SK-N-SH (cell line): Measurements from ENCODE around the gene NOXRED1. TPM values are rescaled to one million over a fixed set of nuclear protein-coding genes. Genes with fewer than 3 reads are reported as not detected.

ENCODE experiments used
- CTCF ChIA-PET: fragments of 300-600, 350-600 bp; formaldehyde crosslinking; extraction: SDS; loops from one replicate; lab custom pipeline; 2021; lab: Yijun Ruan, JAX
- POLR2A ChIA-PET: fragments of 350-600 bp; sonication (Branson Sonifier 250); formaldehyde crosslinking; extraction: SDS; loops from one replicate; lab custom pipeline; 2020; ENCODE audit warnings: antibody characterized with exemption, inconsistent platforms; lab: Yijun Ruan, JAX
- DNase-seq: peaks from one replicate; pipeline ENCODE4 v3.0.0; 2012
- H2AFZ ChIP-seq: fragments of 200-600 bp; sonication (generic); 2 replicates; pipeline ENCODE4 v1.8.1; 2016; ENCODE audit warnings: antibody characterized with exemption, mild to moderate bottlenecking, low read depth
- H3F3A ChIP-seq: fragments of 200-600 bp; sonication (generic); replicated peaks from 2 replicates; pipeline ENCODE3; 2016; ENCODE audit warnings: antibody characterized with exemption, mild to moderate bottlenecking; ENCODE audit not compliant: insufficient read depth
- H3K27ac ChIP-seq, 2 experiments: fragments of 200-500 bp in 1 of 2; fragments of 200-600 bp in 1 of 2; sonication (Bioruptor generic) in 1 of 2; sonication (generic), shearing (Covaris generic) in 1 of 2; 2 replicates each; pipeline versions ENCODE4 v1.5.1 to v1.6.1; 2014 to 2016; ENCODE audit warnings: low read depth in 2 of 2, inconsistent platforms in 1 of 2, low read length in 1 of 2, mild to moderate bottlenecking in 1 of 2, mixed read lengths in 1 of 2
- H3K27me3 ChIP-seq: fragments of 200-600 bp; sonication (generic), shearing (Covaris generic); 2 replicates; pipeline ENCODE4 v1.6.1; 2016; ENCODE audit warnings: mixed run types; ENCODE audit not compliant: insufficient read depth
- H3K36me3 ChIP-seq, 2 experiments: fragments of 200-500 bp in 1 of 2; fragments of 200-600 bp in 1 of 2; sonication (Bioruptor generic) in 1 of 2; sonication (generic) in 1 of 2; replicated peaks in 1 of 2; 2 replicates each; pipeline versions ENCODE3 to v1.5.1; 2014 to 2016; ENCODE audit warnings: low read length in 1 of 2, mild to moderate bottlenecking in 1 of 2; ENCODE audit not compliant: insufficient read depth in 2 of 2, control insufficient read depth in 1 of 2
- H3K4me1 ChIP-seq, 2 experiments: fragments of 200-500 bp in 1 of 2; fragments of 200-600 bp in 1 of 2; sonication (Bioruptor generic) in 1 of 2; sonication (generic), shearing (Covaris generic) in 1 of 2; 2 replicates each; pipeline versions ENCODE4 v1.5.1 to v1.6.1; 2014 to 2016; ENCODE audit warnings: low read depth in 1 of 2, low read length in 1 of 2, mixed run types in 1 of 2; ENCODE audit not compliant: insufficient read depth in 2 of 2, control insufficient read depth in 1 of 2
- H3K4me2 ChIP-seq: fragments of 200-600 bp; sonication (generic), shearing (Covaris generic); 2 replicates; pipeline ENCODE4 v1.6.1; 2017; ENCODE audit warnings: mixed run types
- H3K4me3 ChIP-seq, 2 experiments: fragments of 200-500 bp in 1 of 2; fragments of 200-600 bp in 1 of 2; sonication (Bioruptor generic) in 1 of 2; sonication (generic), shearing (Covaris generic) in 1 of 2; 2 replicates each; pipeline versions ENCODE4 v1.5.1 to v1.8.1; 2014 to 2016; ENCODE audit warnings: low read depth in 2 of 2, inconsistent platforms in 1 of 2, low read length in 1 of 2, mild to moderate bottlenecking in 1 of 2, mixed read lengths in 1 of 2, moderate library complexity in 1 of 2
- H3K79me2 ChIP-seq: fragments of 200-600 bp; sonication (generic); 2 replicates; pipeline ENCODE4 v1.8.1; 2017; ENCODE audit warnings: mild to moderate bottlenecking; ENCODE audit not compliant: insufficient read depth
- H3K9ac ChIP-seq: fragments of 200-600 bp; sonication (generic); 2 replicates; pipeline ENCODE4 v1.6.1; 2017; ENCODE audit warnings: mixed run types
- H3K9me2 ChIP-seq: fragments of 200-600 bp; sonication (generic); 2 replicates; pipeline ENCODE4 v1.6.1; 2017; ENCODE audit warnings: mixed run types
- H3K9me3 ChIP-seq: fragments of 200-600 bp; sonication (generic); 2 replicates; pipeline ENCODE4 v1.6.1; 2017; ENCODE audit warnings: mixed run types, mild to moderate bottlenecking, moderate library complexity
- H4K20me1 ChIP-seq: fragments of 200-600 bp; sonication (generic); 2 replicates; pipeline ENCODE4 v1.6.1; 2017; ENCODE audit warnings: mild to moderate bottlenecking, mixed run types; ENCODE audit not compliant: insufficient read depth
- ELF1 ChIP-seq: IDR thresholded peaks from 2 replicates; pipeline ENCODE4 v1.4.0; 2012
- EZH2phosphoT487 ChIP-seq: fragments of 200-600 bp; sonication (generic); IDR thresholded peaks from 2 replicates; pipeline ENCODE4 v1.6.1; 2017; ENCODE audit warnings: low read depth, mixed run types, mild to moderate bottlenecking, antibody characterized with exemption, moderate library complexity, borderline replicate concordance
- FOXJ3 ChIP-seq: sonication (generic); formaldehyde crosslinking; IDR thresholded peaks from 2 replicates; pipeline ENCODE4 v1.5.1; 2020; ENCODE audit warnings: mild to moderate bottlenecking, missing genetic modification reagents
- FOXM1 ChIP-seq: IDR thresholded peaks from 2 replicates; pipeline ENCODE4 v1.4.0; 2012; ENCODE audit warnings: low read depth, mild to moderate bottlenecking
- GABPA ChIP-seq: IDR thresholded peaks from 2 replicates; pipeline ENCODE4 v1.4.0; 2012; ENCODE audit warnings: low read depth, mild to moderate bottlenecking
- GATA2 ChIP-seq: sonication (generic); formaldehyde crosslinking; IDR thresholded peaks from 2 replicates; pipeline ENCODE4 v1.5.0; 2020; ENCODE audit warnings: mild to moderate bottlenecking, missing genetic modification reagents
- JUND ChIP-seq: IDR thresholded peaks from 2 replicates; pipeline ENCODE4 v1.4.0; 2012
- MXI1 ChIP-seq: IDR thresholded peaks from 2 replicates; pipeline ENCODE4 v1.6.1; 2012; ENCODE audit warnings: mild to moderate bottlenecking, low read depth, low read length, improper control_type of control experiment
- NFIC ChIP-seq: IDR thresholded peaks from 2 replicates; pipeline ENCODE4 v1.4.0; 2012; ENCODE audit warnings: borderline replicate concordance
- NRF1 ChIP-seq: IDR thresholded peaks from 2 replicates; pipeline ENCODE4 v1.6.1; 2012; ENCODE audit warnings: low read depth, mild to moderate bottlenecking, low read length
- POLR2AphosphoS5 ChIP-seq: IDR thresholded peaks from 2 replicates; pipeline ENCODE4 v1.6.1; 2012; ENCODE audit warnings: low read depth, low read length
- RXRA ChIP-seq: IDR thresholded peaks from 2 replicates; pipeline ENCODE4 v1.4.0; 2012; ENCODE audit warnings: low read depth, mild to moderate bottlenecking, borderline replicate concordance
- TCF12 ChIP-seq: IDR thresholded peaks from 2 replicates; pipeline ENCODE4 v1.4.0; 2012
- TEAD4 ChIP-seq: IDR thresholded peaks from 2 replicates; pipeline ENCODE4 v1.4.0; 2012; ENCODE audit warnings: mild to moderate bottlenecking, borderline replicate concordance; ENCODE audit not compliant: insufficient read depth
- WGBS: methylation state at CpG from one replicate; pipeline ENCODE4 v1.1.6; 2017; ENCODE audit warnings: low lambda C conversion rate; 5-methylcytosine and 5-hydroxymethylcytosine counted together
- polyA plus RNA-seq, 3 experiments: library from polyadenylated mRNA; depleted of rRNA; stranded (reverse); fragments of >200 nt; gene quantifications; 2 replicates each; pipeline ENCODE4 v1.2.3, GENCODE V29; 2012
- TF ChIP-seq, protein P1 (sequence below): IDR thresholded peaks from 2 replicates; pipeline ENCODE4 v1.4.0; 2012; ENCODE audit warnings: low read depth
- TF ChIP-seq, protein P2 (sequence below): IDR thresholded peaks from 2 replicates; pipeline ENCODE4; 2012
- TF ChIP-seq, protein P3 (sequence below): fragments of 150-350 bp; IDR thresholded peaks from 2 replicates; pipeline ENCODE4 v1.6.1; 2017; ENCODE audit warnings: antibody characterized with exemption, low read length, low read depth, borderline replicate concordance

Gene NOXRED1
- polyA plus RNA-seq, 1 of the 3 experiments (the other 2 are of a cell fraction) = 0.21 TPM

DNA sequence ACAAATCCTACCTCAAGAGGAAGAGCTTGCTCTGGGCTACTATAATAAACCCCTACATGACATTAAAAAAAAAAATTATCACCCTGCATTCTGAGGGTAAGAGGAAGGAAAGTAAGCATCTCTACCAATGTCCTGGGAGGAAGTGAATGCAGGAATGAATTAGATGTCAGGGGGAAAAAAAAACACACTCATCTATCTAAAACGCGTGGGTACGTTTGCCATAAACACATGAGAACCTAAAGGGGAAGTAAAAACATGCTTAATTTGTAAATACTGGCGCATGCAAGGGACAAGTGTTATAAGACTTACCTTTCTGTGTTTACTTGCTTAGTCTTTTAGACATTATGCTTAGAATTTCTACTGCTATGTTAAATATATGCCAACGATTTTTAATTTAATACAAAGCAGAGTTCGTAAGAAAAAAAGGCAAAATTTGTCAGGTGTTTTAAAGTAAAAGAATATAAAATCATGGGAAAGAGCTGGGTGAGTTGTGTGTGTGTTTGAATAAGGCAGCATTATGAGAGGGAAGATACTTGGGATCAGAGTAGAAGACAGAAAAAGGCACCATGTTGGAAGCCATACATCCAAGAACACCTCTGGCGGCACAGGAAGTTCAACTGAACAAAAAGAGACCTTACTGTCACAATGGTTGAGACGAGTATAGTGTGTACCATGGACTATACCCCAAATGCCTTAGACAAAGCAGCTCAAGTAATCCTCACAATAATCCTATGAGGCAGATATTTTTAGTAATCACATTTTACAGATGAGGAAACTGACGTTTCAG lies 48.0 kb downstream of the NOXRED1 start:
- whole genome bisulfite sequencing = 85% methylated on average over 9 of the region's 9 CpGs
- Histone ChIP-seq H3F3A (no peaks in the 10 kb centered on the region), H3K79me2 (peaks cover 43% of the 10 kb centered on the region; the same call in 1 of the 2 replicates), H3K4me2 (peak overlapping the region; percentile 90), H3K27me3 (no peaks in the 10 kb centered on the region), H3K9me3 (no peaks in the 10 kb centered on the region), H3K9me2 (no peaks in the 10 kb centered on the region), H3K36me3 (no peaks in the 10 kb centered on the region), H2AFZ (peak overlapping the region; percentile 96; the same call in 1 of the 2 replicates), H4K20me1 (no peaks in the 10 kb centered on the region), H3K4me3 (peak overlapping the region; percentile 95 to 98; a peak in 2 of 4 replicates), H3K27ac (peak overlapping the region in 1 of 2 experiments; percentile 99; a peak in 2 of 4 replicates), H3K9ac (peak overlapping the region; percentile 87; the same call in 1 of the 2 replicates), H3K4me1 (peaks cover 4 to 11% of the 10 kb centered on the region in 2 experiments; a peak in 3 of 4 replicates)
- ChIA-PET CTCF (interaction anchor here (0.6 to 1.0 kb wide), 3 partner anchors 13 to 82 kb away, joined by 3 to 5 read pairs (median 4); partner anchors contain the start of gene AHSA1), POLR2A (no interaction called here)
- TF ChIP-seq FOXJ3 (no peak), MXI1 (no peak), TEAD4 (no peak), GABPA (no peak), NFIC (no peak), RXRA (no peak), ELF1 (no peak), TCF12 (no peak), EZH2phosphoT487 (no peak), NRF1 (no peak), GATA2 (CRISPR knock-in tag) (no peak), FOXM1 (no peak), POLR2AphosphoS5 (no peak), JUND (no peak)
- TF ChIP-seq, protein P1, sequence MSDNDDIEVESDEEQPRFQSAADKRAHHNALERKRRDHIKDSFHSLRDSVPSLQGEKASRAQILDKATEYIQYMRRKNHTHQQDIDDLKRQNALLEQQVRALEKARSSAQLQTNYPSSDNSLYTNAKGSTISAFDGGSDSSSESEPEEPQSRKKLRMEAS = no peak
- TF ChIP-seq, protein P2, sequence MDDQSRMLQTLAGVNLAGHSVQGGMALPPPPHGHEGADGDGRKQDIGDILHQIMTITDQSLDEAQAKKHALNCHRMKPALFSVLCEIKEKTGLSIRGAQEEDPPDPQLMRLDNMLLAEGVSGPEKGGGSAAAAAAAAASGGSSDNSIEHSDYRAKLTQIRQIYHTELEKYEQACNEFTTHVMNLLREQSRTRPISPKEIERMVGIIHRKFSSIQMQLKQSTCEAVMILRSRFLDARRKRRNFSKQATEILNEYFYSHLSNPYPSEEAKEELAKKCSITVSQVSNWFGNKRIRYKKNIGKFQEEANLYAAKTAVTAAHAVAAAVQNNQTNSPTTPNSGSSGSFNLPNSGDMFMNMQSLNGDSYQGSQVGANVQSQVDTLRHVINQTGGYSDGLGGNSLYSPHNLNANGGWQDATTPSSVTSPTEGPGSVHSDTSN = no peak
- TF ChIP-seq, protein P3, sequence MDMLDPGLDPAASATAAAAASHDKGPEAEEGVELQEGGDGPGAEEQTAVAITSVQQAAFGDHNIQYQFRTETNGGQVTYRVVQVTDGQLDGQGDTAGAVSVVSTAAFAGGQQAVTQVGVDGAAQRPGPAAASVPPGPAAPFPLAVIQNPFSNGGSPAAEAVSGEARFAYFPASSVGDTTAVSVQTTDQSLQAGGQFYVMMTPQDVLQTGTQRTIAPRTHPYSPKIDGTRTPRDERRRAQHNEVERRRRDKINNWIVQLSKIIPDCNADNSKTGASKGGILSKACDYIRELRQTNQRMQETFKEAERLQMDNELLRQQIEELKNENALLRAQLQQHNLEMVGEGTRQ = no peak
- no peak for DNase-seq
